H1 (cell line): ENCODE results near the gene HOXA6.

ENCODE experiments used
- CTCF ChIP-seq, 3 experiments: IDR thresholded peaks; 1 replicate in 2 of 3; 2 replicates in 1 of 3; pipeline versions ENCODE4 v1.5.1 to v1.6.1; 2011; ENCODE audit warnings: low read length in 3 of 3, mild to moderate bottlenecking in 3 of 3, inconsistent platforms in 2 of 3, low read depth in 1 of 3, moderate library complexity in 1 of 3; ENCODE audit not compliant: insufficient read depth in 1 of 3; ENCODE audit errors: control extremely low read depth in 1 of 3
- HDAC2 ChIP-seq, 2 experiments: fragments of 300-600 bp in 1 of 2; sonication (generic) in 1 of 2; IDR thresholded peaks; 2 replicates each; pipeline ENCODE4 v1.6.1; 2011 to 2012; ENCODE audit warnings: low read depth in 2 of 2, low read length in 2 of 2, mild to moderate bottlenecking in 2 of 2, moderate library complexity in 2 of 2, borderline replicate concordance in 1 of 2, inconsistent platforms in 1 of 2
- HDAC6 ChIP-seq: IDR thresholded peaks from one replicate; pipeline ENCODE4 v1.7.1; 2012; ENCODE audit warnings: low read depth, mild to moderate bottlenecking, inconsistent platforms, low read length, moderate library complexity
- POLR2AphosphoS5 ChIP-seq: IDR thresholded peaks from 2 replicates; pipeline ENCODE4 v1.6.1; 2011; ENCODE audit warnings: low read depth, low read length
- RAD21 ChIP-seq, 2 experiments: IDR thresholded peaks in 1 of 2; conservative IDR thresholded peaks in 1 of 2; 2 replicates each; pipeline ENCODE4 v1.6.1; 2011; ENCODE audit warnings: low read depth in 2 of 2, low read length in 2 of 2, improper control_type of control experiment in 1 of 2, inconsistent platforms in 1 of 2, mild to moderate bottlenecking in 1 of 2, moderate library complexity in 1 of 2
- SUZ12 ChIP-seq: fragments of 200-600 bp; sonication (generic); IDR thresholded peaks from 2 replicates; pipeline ENCODE4 v1.6.1; 2012; ENCODE audit warnings: mild to moderate bottlenecking, inconsistent platforms, low read length, moderate library complexity, mixed read lengths

GRCh38 chr7:27105301-27106031 lies 42.1 kb downstream of the HOXA6 start:
- TF ChIP-seq SUZ12 (no peak), HDAC2 (IDR thresholded peaks at IDR 0.05; ENCODE audit: borderline replicate concordance in 1 of 2, low read depth in 2 of 2, low read length in 2 of 2) (no peak), HDAC6 (no peak), POLR2AphosphoS5 (no peak), CTCF (IDR thresholded peaks at IDR 0.05; ENCODE audit: control extremely low read depth in 1 of 3, insufficient read depth in 1 of 3, low read depth in 1 of 3, low read length in 3 of 3) (no peak), RAD21 (IDR thresholded peaks at IDR 0.05 in 1 of 2, conservative IDR thresholded peaks at IDR 0.05 in 1 of 2; ENCODE audit: low read depth in 2 of 2, low read length in 2 of 2) (no peak)
